Aorta (tissue), 5 donors: ENCODE measurements around the gene ARID3B. TPM values are rescaled to one million over a fixed set of nuclear protein-coding genes. Genes with fewer than 3 reads are reported as not detected.
"Not testable (repeated sequence)": the region's sequence is repeated elsewhere in the genome, so short reads cannot be mapped to it uniquely, and the experiment has no call there.

Source experiments
- ATAC-seq: fragments of 200-7000 bp; cut with Tn5 transposase; one replicate; pipeline ENCODE4 v1.9.1; 2022; ENCODE audit warnings: moderate library complexity; ENCODE audit not compliant: low FRiP score
- DNase-seq, 2 donors: peaks; one replicate each; pipeline ENCODE4 v3.0.0-alpha.2; 2020
- H3K27ac ChIP-seq, 2 donors: one replicate each; pipeline ENCODE4 v1.5.1; 2013; ENCODE audit warnings: low read length in 2 of 2, mild to moderate bottlenecking in 2 of 2, moderate library complexity in 2 of 2, control low read depth in 1 of 2, inconsistent platforms in 1 of 2, low read depth in 1 of 2
- H3K27me3 ChIP-seq, 2 donors: one replicate each; pipeline ENCODE4 v1.6.1; 2013; ENCODE audit warnings: control low read depth in 1 of 2, low read length in 1 of 2, mild to moderate bottlenecking in 1 of 2, moderate library complexity in 1 of 2; ENCODE audit not compliant: insufficient read depth in 2 of 2, control insufficient read depth in 1 of 2
- H3K36me3 ChIP-seq, 2 donors: one replicate each; pipeline ENCODE4 v1.6.1; 2013; ENCODE audit warnings: control low read depth in 1 of 2, low read length in 1 of 2, mild to moderate bottlenecking in 1 of 2; ENCODE audit not compliant: insufficient read depth in 2 of 2, control insufficient read depth in 1 of 2
- H3K4me1 ChIP-seq, 2 donors: one replicate each; pipeline ENCODE4 v1.6.1; 2013; ENCODE audit warnings: low read length in 2 of 2, control low read depth in 1 of 2, mild to moderate bottlenecking in 1 of 2, moderate library complexity in 1 of 2; ENCODE audit not compliant: insufficient read depth in 2 of 2, control insufficient read depth in 1 of 2
- H3K4me3 ChIP-seq, 2 donors: one replicate each; pipeline ENCODE4 v1.5.1; 2013; ENCODE audit warnings: low read length in 2 of 2, control low read depth in 1 of 2, mild to moderate bottlenecking in 1 of 2
- H3K9me3 ChIP-seq: one replicate; pipeline ENCODE4 v1.6.1; 2013; ENCODE audit warnings: mild to moderate bottlenecking, low read length; ENCODE audit not compliant: control insufficient read depth
- WGBS, 2 donors: extraction: QIAGEN DNeasy Blood & Tissue Kit; methylation state at CpG; one replicate each; pipeline ENCODE4 v1.1.7; 2013; 5-methylcytosine and 5-hydroxymethylcytosine counted together
- intact Hi-C, 2 donors: fragments of 100-400 bp; cut with DNase I; formaldehyde crosslinking; loops; one replicate each; pipeline versions ENCODE4 v1.14.2 to v1.15.0; 2022
- polyA plus RNA-seq, 2 donors: library from polyadenylated mRNA; stranded (reverse); fragments of 200-250 nt; gene quantifications; one replicate each; pipeline ENCODE4 v1.2.3, GENCODE V29; 2013
- total RNA-seq, 2 donors: library from RNA; stranded (reverse); fragmentation: NEBNext Ultra II Directional; extraction: Animal tissue kit (Norgen Biotek cat#: 25700); gene quantifications; one replicate each; pipeline ENCODE4 v1.2.1, GENCODE V29; 2021
- donor health status: healthy with polysubstance abuse.
- donor health status: Bipolar disorder and iron deficiency.
- donor health status: DM: no; HTN: no; CAD: no.
- donor health status: DM: no; HTN: no; CAD: no.
- donor health status: DM: yes; HTN: yes; CAD: no.

The ARID3B gene
- total and polyA plus RNA-seq, 4 donors = 1.8 to 11.7 (median 7.8) TPM

- DNase-seq = no peak
- intact Hi-C loops = no loop called here
Observed at GRCh38 chr15:74505837-74506514, 35.0 kb upstream of the ARID3B start.

GRCh38 chr15:74506515-74506840 lies 34.5 kb upstream of the ARID3B start:
- Histone ChIP-seq H3K36me3 (no peaks in the 10 kb centered on the region), H3K27ac (no peak overlapping the region), H3K9me3 (no peaks in the 10 kb centered on the region), H3K4me1 (no peaks in the 10 kb centered on the region), H3K4me3 (no peak overlapping the region), H3K27me3 (no peaks in the 10 kb centered on the region)
- intact Hi-C loops = no loop called here
- DNase-seq (no peak), ATAC-seq (no peak)
- 96 to 97% methylated on average over 4 of the region's 4 CpGs for WGBS, 2 donors

More at GRCh38 chr15:74505837-74506514, 35.0 kb upstream of the ARID3B start:
- Histone ChIP-seq H3K4me1 (no peaks in the 10 kb centered on the region), H3K9me3 (no peaks in the 10 kb centered on the region), H3K27ac (no peak overlapping the region), H3K4me3 (no peak overlapping the region), H3K36me3 (no peaks in the 10 kb centered on the region), H3K27me3 (no peaks in the 10 kb centered on the region)
- 92 to 93% methylated on average over 6 of the region's 6 CpGs for WGBS, 2 donors
- ATAC-seq = no peak

- Histone ChIP-seq H3K36me3 (no peaks in the 10 kb centered on the region), H3K27ac (no peak overlapping the region), H3K4me3 (no peak overlapping the region), H3K27me3 (no peaks in the 10 kb centered on the region), H3K4me1 (no peaks in the 10 kb centered on the region), H3K9me3 (no peaks in the 10 kb centered on the region)
- WGBS, 2 donors = 70 to 74% methylated on average over 4 of the region's 4 CpGs
- intact Hi-C loops = no loop called here
- ATAC-seq (no peak), DNase-seq (no peak)
Observed at GRCh38 chr15:74511583-74511982, 29.4 kb upstream of the ARID3B start.

- H3K4me3 ChIP-seq, H3K9me3 ChIP-seq, H3K27me3 ChIP-seq, H3K4me1 ChIP-seq, H3K27ac ChIP-seq, DNase-seq, H3K36me3 ChIP-seq, intact Hi-C loops, ATAC-seq: not testable (repeated sequence)
- 64 to 79% methylated on average over 4 of the region's 4 CpGs for WGBS, 2 donors
Observed at GRCh38 chr15:74514059-74514458, 27.0 kb upstream of the ARID3B start.

GRCh38 chr15:74517096-74517495 lies 23.9 kb upstream of the ARID3B start:
- H3K27me3 ChIP-seq = no peaks in the 10 kb centered on the region
- no peak overlapping the region for H3K27ac ChIP-seq
- no peaks in the 10 kb centered on the region for H3K9me3 ChIP-seq
- no peak for ATAC-seq
- H3K4me3 ChIP-seq = no peak overlapping the region
- intact Hi-C loops = no loop called here
- no peaks in the 10 kb centered on the region for H3K36me3 ChIP-seq
- no peak for DNase-seq
- H3K4me1 ChIP-seq = no peaks in the 10 kb centered on the region

- DNase-seq (no peak), ATAC-seq (no peak)
- Histone ChIP-seq H3K4me3 (no peak overlapping the region), H3K4me1 (no peaks in the 10 kb centered on the region), H3K36me3 (no peaks in the 10 kb centered on the region), H3K27me3 (no peaks in the 10 kb centered on the region), H3K27ac (no peak overlapping the region), H3K9me3 (no peaks in the 10 kb centered on the region)
- intact Hi-C loops = no loop called here
- 69 to 74% methylated on average over 4 of the region's 4 CpGs for WGBS, 2 donors
Observed at GRCh38 chr15:74519311-74519710, 21.7 kb upstream of the ARID3B start.

- no peaks in the 10 kb centered on the region for H3K4me1 ChIP-seq
- no peaks in the 10 kb centered on the region for H3K36me3 ChIP-seq
- no peaks in the 10 kb centered on the region for H3K9me3 ChIP-seq
- DNase-seq (no peak), ATAC-seq (no peak)
- no peak overlapping the region for H3K27ac ChIP-seq
- H3K27me3 ChIP-seq = no peaks in the 10 kb centered on the region
- H3K4me3 ChIP-seq = no peak overlapping the region
- WGBS, 2 donors = 91 to 94% methylated on average over 4 of the region's 4 CpGs
- intact Hi-C loops = no loop called here
Observed at GRCh38 chr15:74520407-74520806, 20.6 kb upstream of the ARID3B start.

- Histone ChIP-seq H3K4me1 (peaks cover 0 to 2% of the 10 kb centered on the region in 2 donors), H3K27ac (no peak overlapping the region), H3K36me3 (no peaks in the 10 kb centered on the region), H3K9me3 (no peaks in the 10 kb centered on the region), H3K27me3 (no peaks in the 10 kb centered on the region), H3K4me3 (no peak overlapping the region)
- no peak for DNase-seq
- no peak for ATAC-seq
- intact Hi-C loops = no loop called here
Observed at GRCh38 chr15:74523982-74524381, 17.0 kb upstream of the ARID3B start.

GRCh38 chr15:74525309-74525708 lies 15.7 kb upstream of the ARID3B start:
- Histone ChIP-seq H3K27ac (no peak overlapping the region), H3K9me3 (no peaks in the 10 kb centered on the region), H3K36me3 (no peaks in the 10 kb centered on the region), H3K4me3 (no peak overlapping the region), H3K27me3 (no peaks in the 10 kb centered on the region), H3K4me1 (peaks cover 0 to 2% of the 10 kb centered on the region in 2 donors)
- ATAC-seq (no peak), DNase-seq (no peak)
- 5 to 8% methylated on average over 1 of the region's 1 CpG for WGBS, 2 donors
- intact Hi-C loops = no loop called here
